Measurements from ENCODE around the gene CUL2. TPM values are rescaled to one million over a fixed set of nuclear protein-coding genes. Genes with fewer than 3 reads are reported as not detected.

CUL2 gene
- total and polyA plus RNA-seq, 10 of the 15 experiments (the other 5 are each of a cell fraction or from before 2014, with no cell fraction given) = 11.9 to 56.5 (median 33.2) TPM

DNA sequence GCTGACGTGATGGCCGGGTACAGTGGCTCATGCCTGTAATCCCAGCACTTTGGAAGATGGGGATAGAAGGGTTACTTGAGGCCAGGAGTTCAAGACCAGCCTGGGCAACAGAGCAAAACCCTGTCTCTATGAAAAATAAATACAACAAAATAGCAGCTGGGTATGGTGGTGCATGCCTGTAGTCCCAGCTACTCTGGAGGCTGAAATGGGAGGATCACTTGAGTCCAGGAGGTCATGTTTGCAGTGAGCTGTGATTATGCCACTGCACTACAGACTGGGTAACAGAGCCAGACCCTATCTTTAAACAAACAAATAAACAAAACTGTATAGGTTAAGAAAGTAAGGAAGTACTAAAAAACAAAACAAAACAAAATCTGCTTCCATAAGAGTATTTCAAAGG lies 6.2 kb upstream of the CUL2 start (continued):
- TF ChIP-seq NFXL1 (IDR thresholded peaks at IDR 0.05; ENCODE audit: borderline replicate concordance) (no peak), FOXM1 (IDR thresholded peaks at IDR 0.05; ENCODE audit: low read depth, low read length) (no peak), ZNF24 (IDR thresholded peaks at IDR 0.05) (no peak), JUNB (IDR thresholded peaks at IDR 0.05) (no peak), EED (IDR thresholded peaks at IDR 0.05; ENCODE audit: low read depth) (no peak)
- TF ChIP-seq, protein P1, sequence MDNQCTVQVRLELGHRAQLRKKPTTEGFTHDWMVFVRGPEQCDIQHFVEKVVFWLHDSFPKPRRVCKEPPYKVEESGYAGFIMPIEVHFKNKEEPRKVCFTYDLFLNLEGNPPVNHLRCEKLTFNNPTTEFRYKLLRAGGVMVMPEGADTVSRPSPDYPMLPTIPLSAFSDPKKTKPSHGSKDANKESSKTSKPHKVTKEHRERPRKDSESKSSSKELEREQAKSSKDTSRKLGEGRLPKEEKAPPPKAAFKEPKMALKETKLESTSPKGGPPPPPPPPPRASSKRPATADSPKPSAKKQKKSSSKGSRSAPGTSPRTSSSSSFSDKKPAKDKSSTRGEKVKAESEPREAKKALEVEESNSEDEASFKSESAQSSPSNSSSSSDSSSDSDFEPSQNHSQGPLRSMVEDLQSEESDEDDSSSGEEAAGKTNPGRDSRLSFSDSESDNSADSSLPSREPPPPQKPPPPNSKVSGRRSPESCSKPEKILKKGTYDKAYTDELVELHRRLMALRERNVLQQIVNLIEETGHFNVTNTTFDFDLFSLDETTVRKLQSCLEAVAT (IDR thresholded peaks at IDR 0.05) = no peak

DNA sequence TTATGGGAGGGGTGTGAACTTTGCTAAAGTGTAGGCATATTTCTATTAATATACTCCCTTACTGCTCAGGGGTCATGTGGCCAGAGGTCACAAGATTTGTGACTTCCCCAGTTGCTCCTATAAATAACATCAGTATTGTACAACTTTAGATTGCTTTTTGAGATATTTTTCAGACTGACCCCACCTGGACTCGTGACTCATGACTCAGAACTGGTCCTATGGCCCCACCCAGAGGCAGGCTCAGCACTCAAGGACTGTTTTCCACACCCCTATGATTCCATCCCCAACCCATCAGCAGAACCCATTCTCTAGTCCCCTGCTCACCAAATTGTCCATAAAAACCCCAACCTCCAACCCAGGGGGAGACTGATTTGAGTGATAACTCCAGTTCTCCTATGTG lies 2.7 kb upstream of the CUL2 start:
- no peaks in the 10 kb centered on the region for H4K20me1 ChIP-seq (ENCODE audit: control insufficient read depth, insufficient read depth)
- no peak overlapping the region for H2AFZ ChIP-seq (ENCODE audit: control insufficient read depth, low read depth, low read length)
- no peak overlapping the region for H3K9ac ChIP-seq (ENCODE audit: control insufficient read depth, insufficient read depth, low read length)
- in situ Hi-C loops (cut with MboI) = no loop called here
- SMC1A ChIA-PET (ENCODE audit: uncharacterized antibody, unreplicated experiment) = no interaction called here
- no peaks in the 10 kb centered on the region for H3K27me3 ChIP-seq (replicated peaks in 1 of 2; ENCODE audit: control insufficient read depth in 2 of 2, insufficient read depth in 2 of 2, low read length in 1 of 2)
- BruUV-seq (replicated peaks) = no TSS peak
- H3K79me2 ChIP-seq (ENCODE audit: control insufficient read depth, insufficient read depth, low read length) = peaks cover 22% of the 10 kb centered on the region
- no peak for DNase-seq (ENCODE audit: low read depth, low spot score)
- H3K27ac ChIP-seq (ENCODE audit: control insufficient read depth, insufficient read depth) = no peak overlapping the region
- no peak overlapping the region for H3K4me2 ChIP-seq (ENCODE audit: control insufficient read depth, insufficient read depth)
- intact Hi-C loops (cut with micrococcal nuclease; ENCODE audit: unreplicated experiment) = no loop called here
- POLR2A ChIA-PET = no interaction called here
- RAD21 ChIA-PET (ENCODE audit: unreplicated experiment) = no interaction called here
- FAIRE-seq = no peak
- CTCF ChIA-PET = interaction anchor here (0.7 kb wide), 1 partner anchor 131 kb away, joined by 3 read pairs; no protein-coding TSS in a partner anchor
- H3K9me3 ChIP-seq (replicated peaks; ENCODE audit: control insufficient read depth, insufficient read depth, low read length) = no peaks in the 10 kb centered on the region; the same call in 1 of the 3 replicates
- H3K4me1 ChIP-seq (ENCODE audit: control insufficient read depth, insufficient read depth, low read length) = peaks cover 4% of the 10 kb centered on the region; the same call in 1 of the 2 replicates
- WGBS (ENCODE audit: insufficient coverage, insufficient replicate concordance, low lambda C conversion rate, missing lambda C conversion rate) = 0% methylated on average over 1 of the region's 1 CpG
- H3K4me3 ChIP-seq = no peak overlapping the region
- no peaks in the 10 kb centered on the region for H3K36me3 ChIP-seq (ENCODE audit: control insufficient read depth in 2 of 2, insufficient read depth in 2 of 2, low read length in 1 of 2)
- ATAC-seq = no peak
- TF ChIP-seq CHD4 (IDR thresholded peaks at IDR 0.05) (no peak), CBFB (IDR thresholded peaks at IDR 0.05; ENCODE audit: low read depth) (no peak), ZNF207 (IDR thresholded peaks at IDR 0.05; ENCODE audit: borderline replicate concordance) (no peak), MTA3 (IDR thresholded peaks at IDR 0.05; ENCODE audit: borderline replicate concordance, low read length) (no peak), MYB (IDR thresholded peaks at IDR 0.05; ENCODE audit: borderline replicate concordance, low read depth, low read length) (no peak), SUPT20H (IDR thresholded peaks at IDR 0.05; ENCODE audit: borderline replicate concordance, control insufficient read depth, low read depth, low read length) (no peak), NFXL1 (IDR thresholded peaks at IDR 0.05; ENCODE audit: borderline replicate concordance) (no peak)
- TF ChIP-seq, protein P2, sequence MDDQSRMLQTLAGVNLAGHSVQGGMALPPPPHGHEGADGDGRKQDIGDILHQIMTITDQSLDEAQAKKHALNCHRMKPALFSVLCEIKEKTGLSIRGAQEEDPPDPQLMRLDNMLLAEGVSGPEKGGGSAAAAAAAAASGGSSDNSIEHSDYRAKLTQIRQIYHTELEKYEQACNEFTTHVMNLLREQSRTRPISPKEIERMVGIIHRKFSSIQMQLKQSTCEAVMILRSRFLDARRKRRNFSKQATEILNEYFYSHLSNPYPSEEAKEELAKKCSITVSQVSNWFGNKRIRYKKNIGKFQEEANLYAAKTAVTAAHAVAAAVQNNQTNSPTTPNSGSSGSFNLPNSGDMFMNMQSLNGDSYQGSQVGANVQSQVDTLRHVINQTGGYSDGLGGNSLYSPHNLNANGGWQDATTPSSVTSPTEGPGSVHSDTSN (IDR thresholded peaks at IDR 0.05; ENCODE audit: insufficient replicate concordance, low read depth, low read length) = no peak
- TF ChIP-seq, protein P3, sequence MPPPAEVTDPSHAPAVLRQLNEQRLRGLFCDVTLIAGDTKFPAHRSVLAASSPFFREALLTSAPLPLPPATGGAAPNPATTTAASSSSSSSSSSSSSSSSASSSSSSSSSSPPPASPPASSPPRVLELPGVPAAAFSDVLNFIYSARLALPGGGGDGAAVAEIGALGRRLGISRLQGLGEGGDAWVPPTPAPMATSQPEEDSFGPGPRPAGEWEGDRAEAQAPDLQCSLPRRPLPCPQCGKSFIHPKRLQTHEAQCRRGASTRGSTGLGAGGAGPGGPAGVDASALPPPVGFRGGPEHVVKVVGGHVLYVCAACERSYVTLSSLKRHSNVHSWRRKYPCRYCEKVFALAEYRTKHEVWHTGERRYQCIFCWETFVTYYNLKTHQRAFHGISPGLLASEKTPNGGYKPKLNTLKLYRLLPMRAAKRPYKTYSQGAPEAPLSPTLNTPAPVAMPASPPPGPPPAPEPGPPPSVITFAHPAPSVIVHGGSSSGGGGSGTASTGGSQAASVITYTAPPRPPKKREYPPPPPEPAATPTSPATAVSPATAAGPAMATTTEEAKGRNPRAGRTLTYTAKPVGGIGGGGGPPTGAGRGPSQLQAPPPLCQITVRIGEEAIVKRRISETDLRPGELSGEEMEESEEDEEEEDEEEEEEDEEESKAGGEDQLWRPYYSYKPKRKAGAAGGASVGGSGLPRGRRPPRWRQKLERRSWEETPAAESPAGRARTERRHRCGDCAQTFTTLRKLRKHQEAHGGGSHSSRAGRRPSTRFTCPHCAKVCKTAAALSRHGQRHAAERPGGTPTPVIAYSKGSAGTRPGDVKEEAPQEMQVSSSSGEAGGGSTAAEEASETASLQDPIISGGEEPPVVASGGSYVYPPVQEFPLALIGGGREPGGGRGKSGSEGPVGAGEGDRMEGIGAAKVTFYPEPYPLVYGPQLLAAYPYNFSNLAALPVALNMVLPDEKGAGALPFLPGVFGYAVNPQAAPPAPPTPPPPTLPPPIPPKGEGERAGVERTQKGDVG (CRISPR knock-in tag; IDR thresholded peaks at IDR 0.05) = no peak

Data from GM12878 (cell line).